Stimulated activated effector memory CD8-positive, alpha-beta T cell treated with anti-CD3 and anti-CD28 coated beads, Interleukin-12 subunit alpha, Interleukin-12 subunit beta, amount 100 ng/mL, for 72 hours (primary cell): Measurements from ENCODE around the gene SPARC.
"Not testable (repeated sequence)": the region's sequence is repeated elsewhere in the genome, so short reads cannot be mapped to it uniquely, and the experiment has no call there.

Experiments
- ATAC-seq: fragments of 150-1000 bp; cut with Tn5 transposase; 2 replicates; pipeline ENCODE4 v1.10.0; 2021
- DNase-seq, 2 donors: peaks; one replicate each; pipeline ENCODE4 v3.0.0; 2021 to 2022; ENCODE audit warnings: low spot score in 2 of 2
- H3K27ac Mint-ChIP-seq: one replicate; pipeline ENCODE4 v1.8.0; 2022; ENCODE audit warnings: mild to moderate bottlenecking, mixed read lengths
- H3K36me3 Mint-ChIP-seq: one replicate; pipeline ENCODE4 v1.8.0; 2022; ENCODE audit warnings: mild to moderate bottlenecking, mixed read lengths
- H3K4me1 Mint-ChIP-seq: one replicate; pipeline ENCODE4 v1.8.0; 2022; ENCODE audit warnings: mixed read lengths
- H3K4me3 Mint-ChIP-seq: one replicate; pipeline ENCODE4 v1.8.0; 2022; ENCODE audit warnings: mild to moderate bottlenecking, mixed read lengths
- H3K9me3 Mint-ChIP-seq: one replicate; pipeline ENCODE4 v1.8.0; 2022; ENCODE audit warnings: mixed read lengths

Gene SPARC

GRCh38 chr5:151686674-151687407, at the start of gene SPARC:
SPARC (minus strand) TSS chr5:151686915; CDS start chr5:151676188, 10,727 bp downstream.
- Mint-ChIP-seq H3K4me3 (peak within 1 kb of the TSS; percentile 37), H3K9me3 (no peaks in the 10 kb centered on the region), H3K36me3 (no peaks in the 10 kb centered on the region), H3K27ac (no peak within 1 kb of the TSS), H3K4me1 (peaks cover 12% of the 10 kb centered on the region)
- peak; percentile 49 for ATAC-seq
- no peak for DNase-seq

DNA sequence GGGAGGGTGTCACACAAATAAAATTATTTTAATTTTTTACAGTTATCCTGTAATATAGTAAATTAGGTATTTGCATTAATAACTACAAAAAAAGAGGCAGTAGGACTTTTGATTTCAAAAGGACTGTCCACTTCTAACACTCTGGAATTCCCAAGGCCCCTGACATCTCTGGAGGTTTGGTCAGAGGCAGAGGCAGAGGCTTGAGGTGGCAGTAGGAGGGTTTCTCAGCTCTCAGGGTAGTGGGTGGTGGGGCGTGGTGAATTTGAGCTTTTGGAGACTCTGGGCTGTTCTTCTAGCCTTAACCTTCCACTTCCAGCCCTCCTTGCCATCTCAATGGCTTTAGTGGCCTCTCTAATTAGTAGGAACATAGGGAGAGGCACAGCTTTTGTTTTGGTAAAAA, 48.9 kb upstream of the SPARC start:
- Mint-ChIP-seq H3K4me3 (no peak overlapping the region), H3K36me3 (peaks cover 13% of the 10 kb centered on the region), H3K27ac (no peak overlapping the region), H3K9me3 (no peaks in the 10 kb centered on the region), H3K4me1 (peaks cover 11% of the 10 kb centered on the region)
- ATAC-seq (no peak), DNase-seq (no peak)

- peaks cover 3% of the 10 kb centered on the region for H3K9me3 Mint-ChIP-seq
- no peak overlapping the region for H3K4me3 Mint-ChIP-seq
- DNase-seq (no peak), ATAC-seq (no peak)
- H3K27ac Mint-ChIP-seq: no peak overlapping the region
- peaks cover 13% of the 10 kb centered on the region for H3K36me3 Mint-ChIP-seq
- H3K4me1 Mint-ChIP-seq: no peaks in the 10 kb centered on the region
Measured at GRCh38 chr5:151734064-151734408, 47.3 kb upstream of the SPARC start.

GRCh38 chr5:151733358-151734063, 46.8 kb upstream of the SPARC start:
- H3K4me1 Mint-ChIP-seq: no peaks in the 10 kb centered on the region
- DNase-seq (no peak), ATAC-seq (no peak)
- no peak overlapping the region for H3K4me3 Mint-ChIP-seq
- H3K9me3 Mint-ChIP-seq: peaks cover 3% of the 10 kb centered on the region
- H3K27ac Mint-ChIP-seq: no peak overlapping the region
- H3K36me3 Mint-ChIP-seq: peaks cover 12% of the 10 kb centered on the region

- no peak overlapping the region for H3K4me3 Mint-ChIP-seq
- no peaks in the 10 kb centered on the region for H3K4me1 Mint-ChIP-seq
- peaks cover 3% of the 10 kb centered on the region for H3K9me3 Mint-ChIP-seq
- no peak for DNase-seq
- no peak overlapping the region for H3K27ac Mint-ChIP-seq
- peaks cover 12% of the 10 kb centered on the region for H3K36me3 Mint-ChIP-seq
- no peak for ATAC-seq
Measured at GRCh38 chr5:151730381-151730780, 43.7 kb upstream of the SPARC start.

GRCh38 chr5:151729597-151729996, 42.9 kb upstream of the SPARC start:
- H3K4me1 Mint-ChIP-seq, ATAC-seq, H3K4me3 Mint-ChIP-seq, H3K27ac Mint-ChIP-seq, DNase-seq, H3K9me3 Mint-ChIP-seq: not testable (repeated sequence)
- peaks cover 12% of the 10 kb centered on the region for H3K36me3 Mint-ChIP-seq

DNA sequence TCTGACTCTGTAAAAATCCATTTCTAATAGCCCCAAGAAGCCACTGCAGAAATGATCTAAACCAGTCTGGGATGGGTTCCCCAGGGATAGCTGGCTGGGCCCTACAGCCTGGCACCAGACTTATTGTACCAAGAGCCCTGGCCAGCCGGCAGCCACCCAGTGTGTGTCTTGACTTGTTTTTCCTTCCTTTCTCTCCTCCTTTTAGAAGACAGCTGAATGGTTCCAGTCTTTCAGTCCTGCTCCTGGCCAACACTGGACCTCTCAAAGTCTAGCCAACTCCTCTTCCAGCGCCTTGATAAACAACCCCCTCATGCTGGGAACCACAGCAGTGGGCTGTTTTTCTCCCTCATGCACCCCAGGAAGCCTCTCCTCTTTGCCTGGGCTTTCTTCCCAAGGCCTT, 37.6 kb upstream of the SPARC start:
- Mint-ChIP-seq H3K9me3 (no peaks in the 10 kb centered on the region), H3K36me3 (peaks cover 5% of the 10 kb centered on the region), H3K27ac (no peak overlapping the region), H3K4me3 (no peak overlapping the region), H3K4me1 (no peaks in the 10 kb centered on the region)
- DNase-seq (no peak), ATAC-seq (no peak)

- DNase-seq: no peak
- no peak for ATAC-seq
- H3K4me1 Mint-ChIP-seq: no peaks in the 10 kb centered on the region
- H3K4me3 Mint-ChIP-seq: no peak overlapping the region
- H3K27ac Mint-ChIP-seq: no peak overlapping the region
- H3K9me3 Mint-ChIP-seq: no peaks in the 10 kb centered on the region
- H3K36me3 Mint-ChIP-seq: peaks cover 5% of the 10 kb centered on the region
Measured at GRCh38 chr5:151722546-151722945, 35.8 kb upstream of the SPARC start.

DNA sequence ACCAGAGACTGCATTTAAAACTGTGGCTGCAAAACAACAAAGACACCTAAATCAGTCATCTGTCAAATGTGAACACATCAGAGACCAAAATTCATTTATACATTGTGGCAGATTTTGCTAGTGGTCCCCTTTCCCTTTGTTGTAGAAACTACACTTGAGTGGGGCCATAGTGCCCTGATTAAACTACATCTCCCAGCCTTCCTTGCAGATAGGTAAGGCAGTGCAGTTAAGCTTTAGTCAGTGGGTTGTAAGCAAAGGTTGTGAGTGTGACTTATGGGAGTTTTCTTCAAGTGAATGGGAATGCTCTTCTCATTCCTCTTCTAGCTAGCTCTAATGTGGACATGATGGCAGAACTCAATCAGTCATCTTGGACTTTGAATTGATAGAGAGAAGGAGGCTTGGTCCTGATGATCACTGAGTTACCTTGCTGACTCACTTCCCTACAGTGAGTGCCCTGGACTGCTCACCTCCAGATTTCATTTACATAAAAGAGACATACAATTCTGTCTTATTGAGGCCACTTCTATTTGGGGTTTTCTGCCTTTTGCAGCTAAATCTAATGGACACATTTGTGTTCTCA, 35.2 kb upstream of the SPARC start:
- H3K9me3 Mint-ChIP-seq: no peaks in the 10 kb centered on the region
- H3K4me1 Mint-ChIP-seq: no peaks in the 10 kb centered on the region
- DNase-seq: no peak
- peaks cover 5% of the 10 kb centered on the region for H3K36me3 Mint-ChIP-seq
- peak; percentile 34 for ATAC-seq
- peak overlapping the region; percentile 48 for H3K27ac Mint-ChIP-seq
- no peak overlapping the region for H3K4me3 Mint-ChIP-seq

- H3K36me3 Mint-ChIP-seq: peaks cover 5% of the 10 kb centered on the region
- no peak for DNase-seq
- ATAC-seq: peak; percentile 91
- H3K27ac Mint-ChIP-seq: peak overlapping the region; percentile 48
- H3K4me3 Mint-ChIP-seq: no peak overlapping the region
- H3K9me3 Mint-ChIP-seq: no peaks in the 10 kb centered on the region
- H3K4me1 Mint-ChIP-seq: no peaks in the 10 kb centered on the region
Measured at GRCh38 chr5:151721087-151721646, 34.5 kb upstream of the SPARC start.

GRCh38 chr5:151720215-151720614, 33.5 kb upstream of the SPARC start:
- H3K27ac Mint-ChIP-seq: no peak overlapping the region
- H3K4me1 Mint-ChIP-seq: no peaks in the 10 kb centered on the region
- ATAC-seq (no peak), DNase-seq (no peak)
- H3K4me3 Mint-ChIP-seq: no peak overlapping the region
- H3K36me3 Mint-ChIP-seq: no peaks in the 10 kb centered on the region
- H3K9me3 Mint-ChIP-seq: no peaks in the 10 kb centered on the region

DNA sequence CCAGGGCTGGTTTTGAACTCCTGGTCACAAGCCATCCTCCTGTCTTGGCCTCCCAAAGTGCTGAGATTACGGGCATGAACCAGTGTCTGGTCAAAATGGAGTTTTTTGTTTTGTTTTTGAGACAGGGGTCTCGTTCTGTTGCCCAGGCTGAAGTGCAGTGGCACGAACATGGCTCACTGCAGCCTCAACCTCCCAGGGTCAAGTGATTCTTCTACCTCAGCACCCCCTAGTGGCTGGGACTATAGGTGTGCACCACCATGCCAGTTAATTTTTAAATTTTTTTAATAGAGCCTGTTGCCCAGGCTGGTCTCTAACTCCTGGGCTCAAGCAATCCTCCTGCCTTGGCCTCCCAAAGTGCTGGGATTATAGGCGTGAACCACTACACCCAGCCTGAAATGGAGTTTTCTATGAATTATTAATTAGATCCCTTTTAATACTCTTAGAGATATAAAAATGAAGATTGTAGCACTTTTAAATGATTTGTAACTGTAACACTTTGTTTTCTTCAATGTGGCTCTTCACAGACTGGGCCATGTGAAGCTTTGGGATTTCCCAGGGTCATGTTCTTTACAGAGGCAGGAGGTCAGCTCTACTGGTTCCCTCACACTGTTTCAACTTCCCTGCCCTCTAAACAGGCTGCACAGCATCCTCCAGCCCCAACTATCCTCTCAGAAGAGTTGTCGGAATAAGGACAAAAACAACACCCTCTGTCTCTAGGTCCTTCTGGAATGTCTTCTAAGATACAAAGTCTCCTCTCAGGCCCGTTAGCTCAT, 32.7 kb upstream of the SPARC start:
- Mint-ChIP-seq H3K27ac (no peak overlapping the region), H3K4me3 (no peak overlapping the region)

DNA sequence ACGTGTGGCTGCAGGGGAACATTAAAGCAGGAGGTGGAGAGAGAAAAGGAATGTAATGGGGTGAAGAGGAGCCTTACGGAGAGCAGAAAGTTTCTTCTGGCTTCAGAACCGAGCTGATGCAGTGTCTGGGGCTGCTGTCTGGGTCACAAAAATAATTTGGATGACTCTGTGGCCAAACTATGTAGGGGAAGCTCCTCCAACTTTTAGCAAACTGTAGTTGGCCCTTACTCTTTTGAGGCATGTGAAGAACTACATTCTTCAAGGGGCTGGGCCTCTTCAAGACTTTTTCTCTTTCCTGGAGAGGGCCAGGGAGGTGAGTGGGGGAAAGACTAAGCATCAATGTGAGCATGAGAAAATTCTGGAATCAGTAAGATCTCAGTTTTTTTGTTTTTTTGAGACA, 31.9 kb upstream of the SPARC start:
- no peaks in the 10 kb centered on the region for H3K4me1 Mint-ChIP-seq

More for the DNA sequence above, 32.7 kb upstream of the SPARC start:
- H3K36me3 Mint-ChIP-seq: no peaks in the 10 kb centered on the region
- no peak for DNase-seq
- no peaks in the 10 kb centered on the region for H3K4me1 Mint-ChIP-seq
- ATAC-seq: no peak
- no peaks in the 10 kb centered on the region for H3K9me3 Mint-ChIP-seq

GRCh38 chr5:151718153-151718552, 31.4 kb upstream of the SPARC start:
- Mint-ChIP-seq H3K27ac (no peak overlapping the region), H3K9me3 (no peaks in the 10 kb centered on the region), H3K4me3 (no peak overlapping the region), H3K36me3 (no peaks in the 10 kb centered on the region), H3K4me1 (no peaks in the 10 kb centered on the region)
- ATAC-seq (no peak), DNase-seq (no peak)

More for the DNA sequence above, 31.9 kb upstream of the SPARC start:
- H3K36me3 Mint-ChIP-seq: no peaks in the 10 kb centered on the region
- no peaks in the 10 kb centered on the region for H3K9me3 Mint-ChIP-seq
- no peak overlapping the region for H3K4me3 Mint-ChIP-seq
- ATAC-seq: no peak
- DNase-seq: no peak
- no peak overlapping the region for H3K27ac Mint-ChIP-seq

- H3K4me3 Mint-ChIP-seq: no peak overlapping the region
- H3K36me3 Mint-ChIP-seq: no peaks in the 10 kb centered on the region
Measured at GRCh38 chr5:151717416-151717815, 30.7 kb upstream of the SPARC start.

More at GRCh38 chr5:151717416-151717815, 30.7 kb upstream of the SPARC start:
- H3K4me1 Mint-ChIP-seq: no peaks in the 10 kb centered on the region
- no peak overlapping the region for H3K27ac Mint-ChIP-seq
- DNase-seq (no peak), ATAC-seq (no peak)
- peaks cover 2% of the 10 kb centered on the region for H3K9me3 Mint-ChIP-seq
